Measurements from ENCODE around the gene CD7.

Gene CD7

DNA sequence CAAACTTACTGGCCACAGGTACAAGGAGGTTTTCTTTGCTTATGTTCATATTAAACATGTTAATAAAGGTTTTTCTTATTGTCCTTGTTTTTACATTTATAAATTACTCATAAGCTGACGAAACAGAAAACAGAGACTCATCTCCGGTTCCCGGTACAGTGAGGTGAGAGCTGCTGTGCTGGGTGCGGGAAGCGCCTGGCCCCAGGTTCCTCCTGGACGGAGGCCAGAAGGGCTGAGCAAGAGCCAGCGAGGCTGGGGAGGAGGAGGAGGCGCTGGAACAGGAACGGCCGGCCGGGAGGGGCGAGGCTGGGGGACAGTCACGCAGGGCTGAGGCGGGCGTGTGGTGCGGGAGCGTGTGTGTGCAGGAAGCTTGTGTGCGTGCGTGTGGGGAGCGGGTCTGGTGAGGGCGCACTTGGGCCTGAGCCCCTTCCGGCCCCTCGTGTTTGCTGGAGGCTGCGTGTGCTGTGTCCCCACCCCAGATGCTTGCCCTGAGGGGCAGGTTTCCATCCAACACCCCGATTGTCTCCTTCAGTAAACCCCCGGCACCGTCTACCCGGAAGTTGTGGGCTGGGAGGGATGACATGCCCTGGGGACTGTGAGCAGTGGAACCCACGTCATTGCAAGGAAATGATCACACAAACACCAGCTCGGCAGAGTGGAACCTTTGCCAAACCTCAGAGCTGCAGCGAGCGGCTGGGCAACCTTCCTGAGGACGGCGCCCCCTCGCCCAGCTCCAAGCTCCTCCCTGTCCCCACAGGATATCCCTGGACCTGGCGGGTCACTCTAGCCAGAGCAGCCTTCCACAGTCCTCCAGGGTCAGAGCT, 19.5 kb downstream of the CD7 start:
- no peak for DNase-seq

DNA sequence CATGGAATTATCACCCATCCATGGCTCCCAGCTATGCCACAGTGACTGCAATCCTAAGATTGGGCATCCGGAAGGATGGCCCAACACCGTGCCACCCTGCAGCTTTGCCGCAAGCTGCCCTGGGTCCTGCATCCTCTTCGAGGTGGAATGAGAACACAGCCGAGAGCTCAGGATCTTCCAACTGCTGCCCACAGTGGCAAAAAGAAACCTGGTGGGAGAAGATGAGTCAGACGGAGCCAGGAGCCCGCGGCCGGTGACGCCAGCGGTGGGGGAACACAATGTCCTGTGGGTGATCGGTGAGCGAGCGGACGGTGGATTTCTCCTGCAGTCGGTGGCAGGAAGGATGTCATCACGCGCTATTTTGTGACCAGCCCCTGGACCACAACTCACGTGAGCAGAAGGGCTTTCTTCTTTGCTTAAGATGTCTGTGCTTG, 20.1 kb downstream of the CD7 start:
- DNase-seq: no peak

DNA sequence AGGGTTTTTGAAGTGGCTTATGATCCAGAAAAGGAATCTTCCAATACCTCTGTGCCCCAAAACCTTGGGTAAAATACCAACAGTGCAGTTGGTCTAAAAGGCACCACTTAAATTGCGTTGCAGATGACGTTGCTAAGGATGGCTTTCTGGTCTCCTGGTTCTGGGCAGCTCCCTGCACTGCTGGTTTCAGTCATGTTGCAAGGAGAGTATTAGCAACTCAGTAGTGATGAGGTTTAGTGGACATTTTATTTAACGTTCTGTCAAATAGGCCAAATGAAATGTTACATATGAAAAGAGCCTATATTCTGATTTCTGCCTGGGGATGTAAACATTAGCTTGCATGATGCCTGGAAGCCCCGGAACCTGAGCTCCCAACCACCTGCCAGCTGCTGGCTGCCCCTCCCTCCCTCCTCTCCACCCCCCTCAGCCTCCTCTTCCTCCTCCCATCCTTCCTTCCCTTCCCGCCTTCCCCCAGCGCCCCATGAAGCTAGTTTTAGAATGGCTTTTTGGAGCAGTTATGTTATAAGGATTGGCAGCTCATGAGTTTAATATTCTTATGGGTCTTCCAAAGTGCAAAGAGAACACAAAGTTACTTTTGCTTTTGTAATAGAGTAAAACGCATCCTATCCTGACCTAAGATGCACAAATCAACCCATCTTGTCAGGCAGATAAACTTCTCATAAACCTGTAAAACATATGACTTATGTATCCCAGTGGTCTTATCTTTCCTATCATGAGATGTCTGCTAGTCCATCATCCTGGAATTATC, 20.7 kb downstream of the CD7 start:
- no peak for DNase-seq

DNA sequence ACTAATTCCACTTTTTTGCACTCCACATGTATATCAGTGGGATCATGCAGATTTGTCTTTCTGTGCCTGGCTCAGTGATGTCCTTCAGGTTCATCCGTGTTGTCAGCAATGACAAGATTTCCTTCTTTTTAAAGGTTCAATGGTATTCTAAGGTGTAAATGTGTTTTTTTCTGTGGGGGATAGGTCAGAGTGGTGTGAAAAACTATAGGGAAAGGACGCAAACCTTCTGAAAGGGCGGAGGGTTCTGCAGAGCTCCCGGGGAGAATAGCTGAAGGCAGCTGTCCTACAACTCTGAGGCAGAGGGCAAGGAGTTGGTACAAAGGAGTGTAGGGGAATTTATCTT, 22.0 kb downstream of the CD7 start:
- DNase-seq: no peak

DNA sequence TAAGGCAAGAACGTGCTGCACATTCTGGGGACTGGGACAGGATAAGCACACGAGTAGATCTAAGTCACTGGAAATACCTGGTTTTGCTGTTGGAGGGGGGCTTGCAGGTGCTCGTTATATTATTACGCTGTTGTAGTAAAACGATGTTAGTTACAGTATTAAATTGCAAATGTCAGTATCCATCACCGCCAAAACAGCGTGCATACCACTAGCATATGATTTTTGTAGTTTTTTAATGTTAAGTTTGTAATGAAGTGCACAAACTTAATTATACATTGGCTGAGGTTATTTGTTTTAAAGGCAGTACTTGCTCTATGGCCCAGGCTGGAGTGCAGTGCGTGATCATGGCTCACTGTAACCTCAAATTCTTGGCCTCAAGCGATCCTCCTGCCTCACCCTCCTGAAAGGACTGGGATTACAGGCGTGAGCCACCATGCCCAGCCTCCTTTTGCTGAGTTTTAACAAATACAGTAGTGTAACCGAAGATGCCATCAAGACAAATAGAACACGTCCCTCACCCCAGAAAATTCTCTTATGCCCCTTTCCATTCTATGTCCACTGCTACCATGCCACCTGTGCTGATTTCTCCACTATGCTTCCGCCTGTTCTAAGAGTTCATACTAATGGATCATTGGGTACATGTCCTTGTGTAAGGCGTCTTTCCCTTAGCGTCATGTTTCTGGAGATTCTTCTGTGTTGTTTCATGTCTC, 23.2 kb downstream of the CD7 start:
- no peak for DNase-seq

DNA sequence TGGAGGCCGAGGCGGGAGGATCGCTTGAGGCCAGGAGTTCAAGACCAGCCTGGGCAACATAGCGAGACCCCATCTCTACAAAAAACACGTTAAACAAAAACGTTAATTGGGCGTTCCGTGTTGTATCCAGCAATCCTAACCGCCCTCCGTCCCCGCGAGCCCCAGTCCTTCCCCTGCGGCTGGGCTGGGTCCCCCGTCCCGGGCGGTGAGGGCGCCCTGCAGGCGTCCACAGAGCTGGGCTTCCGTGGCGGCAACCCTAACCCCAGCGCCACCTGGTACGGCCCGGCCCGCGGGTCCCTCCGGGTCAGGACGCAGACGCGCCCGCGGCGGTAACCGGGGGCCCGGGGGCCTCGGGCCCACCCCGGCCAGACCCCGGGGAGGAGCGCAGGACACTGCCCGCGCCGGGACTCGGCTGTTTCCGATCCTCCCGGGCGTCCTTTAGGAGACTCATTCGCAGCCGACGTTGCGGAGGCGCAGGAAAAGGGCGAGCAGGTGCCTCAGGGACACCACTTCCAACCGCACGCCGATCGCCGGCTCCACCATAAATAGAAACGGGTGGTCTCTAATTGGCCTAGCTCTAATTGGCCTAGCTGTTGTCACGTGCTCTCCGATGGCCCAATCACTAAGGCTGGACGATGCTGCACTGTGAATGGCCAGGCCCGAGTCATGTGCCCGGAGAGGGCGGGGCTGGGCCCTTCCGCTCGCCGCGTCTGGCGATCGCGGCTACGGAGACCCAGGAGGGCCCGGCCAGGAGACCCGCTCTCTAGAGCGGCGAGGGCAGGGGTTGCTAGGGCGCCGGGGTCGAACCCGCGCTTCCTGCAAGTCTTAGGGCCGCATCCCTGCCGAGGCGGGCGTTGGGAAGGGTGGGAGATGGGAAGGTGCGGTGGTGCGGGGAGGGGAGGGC, 24.9 kb downstream of the CD7 start:
- DNase-seq: peak; percentile 98 to 99

DNA sequence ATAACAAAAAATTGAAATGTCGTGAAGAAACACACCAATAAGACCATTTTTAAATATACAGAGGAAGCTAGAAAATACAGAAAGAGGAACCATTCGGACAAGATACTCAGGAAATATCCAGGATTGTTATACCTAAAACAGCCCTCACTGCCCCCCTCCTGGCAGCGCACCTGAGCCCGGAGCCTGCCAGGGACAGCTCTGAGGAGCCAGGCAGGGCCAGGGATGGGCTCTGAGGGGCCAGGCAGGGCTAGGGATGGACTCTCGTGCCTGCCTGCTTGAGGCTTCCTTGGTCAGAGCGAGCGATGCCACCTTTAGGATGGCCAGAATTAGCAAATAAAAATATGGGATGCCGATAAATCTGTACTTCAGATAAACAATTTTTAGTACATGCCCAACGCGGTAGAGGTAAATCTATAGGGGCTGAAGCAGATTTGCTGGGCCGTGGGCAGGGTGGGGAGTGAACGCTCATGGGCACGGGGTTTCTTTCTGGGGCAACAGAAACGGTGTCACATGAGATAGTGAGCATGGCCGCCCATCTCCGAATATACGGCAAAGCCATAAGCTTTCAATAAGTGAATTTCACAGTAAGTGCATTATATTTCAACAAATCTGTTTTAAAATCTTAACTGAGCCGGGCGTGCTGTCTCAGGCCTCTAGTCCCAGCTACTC, 25.7 kb downstream of the CD7 start:
- DNase-seq: no peak

DNA sequence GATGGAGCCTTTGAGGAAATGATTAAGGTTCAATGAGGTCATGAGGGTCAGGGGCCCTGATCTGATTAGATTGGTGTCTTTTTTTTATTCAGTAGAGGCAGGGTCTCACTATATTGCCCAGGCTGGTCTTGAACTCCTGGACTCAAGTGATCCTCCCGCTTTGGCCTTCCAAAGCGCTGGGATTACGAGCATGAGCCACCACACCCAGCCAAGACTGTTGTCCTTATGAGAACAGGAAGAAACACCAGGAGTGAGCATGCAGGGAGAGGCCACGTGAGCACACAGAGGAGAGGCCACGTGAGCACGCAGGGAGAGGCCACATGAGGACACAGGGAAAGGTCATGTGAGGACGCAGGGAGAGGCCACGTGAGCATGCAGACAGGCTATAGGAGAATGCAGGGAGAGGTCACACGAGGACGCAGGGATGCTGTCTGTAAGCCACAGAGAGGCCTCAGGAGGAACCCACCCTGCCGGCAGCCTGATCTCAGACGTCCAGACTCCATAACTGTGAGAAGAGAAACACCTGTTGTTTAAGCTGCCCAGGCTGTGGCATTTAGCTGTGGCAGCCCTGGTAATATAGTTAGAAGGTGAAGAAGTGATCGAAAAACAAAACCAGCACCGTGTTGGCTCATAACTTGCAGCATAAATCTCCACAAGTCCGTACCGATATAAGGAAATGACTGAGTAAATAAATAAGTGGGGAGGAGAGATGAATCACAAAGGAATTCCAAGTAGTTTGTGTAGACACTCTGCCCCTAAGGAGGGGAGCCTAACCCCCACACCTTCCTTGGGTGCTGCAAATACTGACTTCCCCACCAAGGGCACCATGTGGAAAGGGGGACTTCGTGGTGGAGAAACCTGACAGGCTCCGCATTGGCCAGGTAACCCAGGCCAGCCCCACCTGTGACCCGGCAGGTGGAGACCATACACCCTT, 29.3 kb downstream of the CD7 start:
- DNase-seq: no peak

DNA sequence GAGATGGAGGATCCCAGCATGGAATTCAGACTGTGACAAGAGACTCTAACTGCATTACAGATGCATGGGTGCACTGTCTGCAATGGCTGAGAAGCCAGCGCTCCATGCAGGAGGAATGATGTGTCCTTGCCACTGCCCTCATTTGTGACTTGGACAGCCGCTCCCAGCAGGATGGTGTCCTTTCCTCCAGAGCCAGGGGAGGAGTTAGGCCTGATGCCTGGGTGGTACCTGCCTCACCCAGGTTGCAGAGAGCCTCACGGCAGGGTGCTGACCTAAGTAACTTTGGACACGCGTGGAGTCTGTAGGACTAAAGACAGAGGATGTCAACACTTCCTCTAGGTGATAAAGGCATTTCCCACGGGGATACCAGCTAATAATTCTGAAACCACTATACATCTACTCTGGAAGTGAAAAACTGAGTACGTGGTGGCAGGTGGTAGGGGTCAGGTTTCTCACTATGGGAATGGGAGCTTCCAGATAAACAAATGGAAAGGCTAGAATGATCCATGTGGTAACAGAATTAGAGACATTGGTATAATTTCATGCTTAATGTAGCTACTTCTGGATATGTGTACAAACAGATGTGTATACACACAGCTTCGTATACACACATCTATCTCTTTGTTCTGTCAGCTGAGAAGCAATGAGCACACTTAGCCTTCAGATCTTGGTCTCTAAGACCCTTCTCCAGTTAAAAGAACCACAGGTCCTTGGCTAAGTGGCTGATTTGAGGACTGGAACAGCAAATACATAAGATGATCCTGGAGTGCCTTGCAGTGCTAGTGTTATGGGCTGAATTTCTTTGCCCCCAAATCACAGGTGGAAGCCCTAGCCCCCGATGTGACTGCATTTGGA, 30.2 kb downstream of the CD7 start:
- no peak for DNase-seq

DNA sequence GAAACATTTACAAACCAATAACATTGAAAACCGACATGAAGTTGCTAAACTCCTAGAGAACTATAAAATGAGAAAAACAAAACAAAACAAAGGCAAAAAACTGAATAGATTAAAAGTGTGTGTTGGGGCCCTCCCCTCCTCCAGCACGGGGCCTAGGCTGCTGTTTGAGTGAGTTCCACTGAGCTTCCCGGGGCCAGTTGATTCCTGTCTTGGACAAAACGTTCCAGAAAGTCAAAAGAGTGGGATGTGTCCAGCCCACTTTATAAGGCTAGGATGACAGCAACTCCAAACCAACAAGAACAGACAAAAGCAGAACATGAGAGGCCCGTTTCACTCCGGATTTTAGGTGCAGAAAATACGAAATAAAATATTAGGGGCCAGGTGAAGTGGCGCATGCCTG, 32.3 kb downstream of the CD7 start:
- no peak for DNase-seq

DNA sequence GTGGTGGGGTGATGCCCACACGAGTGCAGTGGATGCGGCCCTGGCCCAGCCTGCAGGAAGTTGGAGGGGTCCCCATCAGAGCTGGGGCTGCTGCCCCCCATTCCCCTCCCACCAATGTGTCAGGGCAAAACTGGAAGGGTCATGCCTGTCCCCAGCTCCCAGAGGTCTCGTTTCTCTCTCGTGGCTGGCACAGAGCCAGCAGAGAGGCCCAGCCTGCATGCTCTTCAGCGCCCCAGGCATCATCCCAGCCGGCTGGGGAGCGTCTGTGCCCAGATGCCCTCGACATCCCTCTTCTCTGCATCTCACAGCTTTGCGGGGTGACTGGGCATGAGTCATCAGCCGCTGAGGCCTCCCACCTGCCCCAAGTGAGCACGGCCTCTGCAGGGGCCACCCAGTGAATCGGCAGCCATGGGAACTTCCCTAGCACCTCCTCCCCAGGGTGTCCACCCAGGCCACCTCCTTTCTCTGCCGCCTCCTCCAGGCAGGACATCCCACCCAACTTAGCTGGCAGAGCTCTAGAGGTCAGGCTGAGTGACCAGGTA, 34.1 kb downstream of the CD7 start:
- DNase-seq: no peak

DNA sequence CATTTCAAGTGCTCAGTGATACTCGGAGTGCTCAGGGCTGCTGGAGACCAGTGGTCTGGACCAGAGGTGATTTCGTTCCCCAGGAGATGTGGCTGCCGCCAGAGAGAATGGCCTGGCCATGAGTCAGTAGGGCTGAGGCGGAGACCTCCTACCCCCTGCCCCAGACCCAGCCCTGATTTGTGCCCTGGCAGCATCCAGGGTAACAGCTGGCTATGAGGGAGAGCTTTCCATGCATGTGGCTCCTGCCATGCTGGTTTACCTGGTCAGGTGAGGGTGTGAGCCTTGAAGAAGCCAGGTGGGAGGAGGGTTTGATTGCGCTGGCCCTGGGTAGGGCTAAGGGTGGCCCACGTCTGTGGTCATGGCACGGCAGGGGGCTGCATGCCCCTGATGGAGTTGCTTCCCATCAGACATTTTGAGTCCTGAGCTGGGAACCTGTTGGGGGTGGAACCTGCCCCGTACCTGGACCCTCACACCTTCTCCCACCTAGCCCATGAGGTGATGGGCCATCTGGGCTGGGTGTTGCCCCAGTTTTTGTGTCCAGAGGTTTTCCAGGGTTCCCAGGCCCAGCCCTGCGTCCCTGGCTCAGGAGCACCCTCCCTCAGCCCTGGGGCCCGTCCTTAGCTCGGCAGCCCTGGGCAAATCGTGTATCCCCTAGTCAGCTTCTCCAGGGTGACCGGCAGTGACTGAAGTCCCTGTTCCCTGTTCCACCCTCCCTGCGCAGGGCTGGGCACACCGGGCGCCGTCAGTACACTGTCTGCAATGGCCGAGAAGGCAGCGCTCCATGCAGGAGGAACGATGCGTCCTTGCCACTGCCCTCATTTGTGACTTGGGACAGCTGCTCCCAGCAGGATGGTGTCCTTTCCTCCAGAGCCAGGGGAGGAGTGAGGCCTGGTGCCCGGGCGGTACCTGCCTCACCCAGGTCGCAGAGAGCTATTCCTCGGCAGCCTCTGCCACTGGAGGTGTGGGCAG, 34.9 kb downstream of the CD7 start:
- no peak for DNase-seq

DNA sequence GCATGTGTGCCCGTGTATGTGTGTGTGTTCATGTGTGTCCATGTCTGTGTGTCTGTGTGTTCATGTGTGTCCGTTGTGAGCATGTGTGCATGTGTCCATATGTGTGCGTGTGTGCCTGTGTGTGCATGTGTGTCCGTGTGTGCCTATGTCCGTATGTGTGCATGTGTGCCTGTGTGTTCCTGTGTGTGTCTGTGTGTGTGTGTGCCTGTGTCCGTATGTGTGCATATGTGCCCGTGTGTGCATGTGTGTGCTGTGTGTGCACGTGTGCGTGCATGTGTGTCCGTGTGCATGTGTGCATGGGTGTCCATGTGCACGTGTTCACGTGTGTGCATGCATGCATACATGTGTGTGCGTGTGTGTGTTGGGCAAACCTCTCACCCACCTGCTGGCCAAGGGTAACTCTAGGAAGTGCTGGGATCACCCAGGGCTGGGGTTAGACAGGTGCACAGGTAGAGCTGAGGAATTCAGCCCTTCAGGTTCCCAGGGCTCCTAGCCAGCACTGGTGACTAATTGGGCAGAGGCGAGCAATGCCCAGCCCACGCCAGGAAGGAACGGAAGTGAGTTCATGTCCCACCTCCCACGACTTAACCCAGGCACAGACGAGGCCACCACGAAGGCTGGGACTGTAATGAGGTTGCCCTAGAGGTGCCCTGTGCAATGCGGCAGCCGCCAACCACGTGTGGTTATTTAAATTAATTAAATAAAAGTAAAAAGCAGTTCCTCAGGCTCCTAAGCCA, 35.7 kb downstream of the CD7 start:
- DNase-seq: no peak

DNA sequence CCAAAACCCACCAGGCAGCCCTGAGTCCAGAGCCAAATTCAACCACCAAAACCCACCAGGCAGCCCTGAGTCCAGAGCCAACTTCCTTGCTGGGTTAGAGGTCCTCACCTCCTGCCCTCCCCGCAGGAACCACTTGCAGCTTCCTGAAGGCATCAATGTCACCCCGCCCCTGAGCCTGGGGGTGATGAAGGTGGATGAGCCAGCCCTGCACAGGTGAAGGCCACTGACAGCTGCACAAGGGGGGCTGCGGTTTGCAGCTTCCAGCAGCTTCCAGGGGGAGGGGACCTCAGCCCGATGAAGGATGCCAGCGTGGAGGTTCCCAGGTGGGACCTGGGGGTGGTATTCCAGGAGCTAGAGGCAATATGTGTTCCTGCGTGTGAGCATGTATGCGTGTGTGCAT, 36.3 kb downstream of the CD7 start:
- DNase-seq: no peak

DNA sequence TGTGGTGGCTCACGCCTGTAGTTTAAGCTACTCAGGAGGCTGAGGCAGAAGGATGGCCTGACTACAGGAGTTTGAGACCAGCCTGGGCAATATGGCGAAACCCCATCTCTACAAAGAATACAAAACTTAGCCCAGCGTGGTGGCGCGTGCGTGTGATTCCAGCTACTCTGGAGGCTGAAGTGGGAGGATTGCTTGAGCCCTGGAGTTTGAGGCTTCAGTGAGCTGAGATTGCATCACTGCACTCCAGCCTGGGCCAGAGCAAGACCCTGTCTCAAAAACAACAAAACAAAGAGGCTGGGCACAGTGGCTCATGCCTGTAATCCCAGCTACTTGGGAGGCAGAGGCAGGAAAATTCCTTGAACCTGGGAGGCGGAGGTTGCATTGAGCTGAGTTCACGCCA, 36.9 kb downstream of the CD7 start:
- no peak for DNase-seq

DNA sequence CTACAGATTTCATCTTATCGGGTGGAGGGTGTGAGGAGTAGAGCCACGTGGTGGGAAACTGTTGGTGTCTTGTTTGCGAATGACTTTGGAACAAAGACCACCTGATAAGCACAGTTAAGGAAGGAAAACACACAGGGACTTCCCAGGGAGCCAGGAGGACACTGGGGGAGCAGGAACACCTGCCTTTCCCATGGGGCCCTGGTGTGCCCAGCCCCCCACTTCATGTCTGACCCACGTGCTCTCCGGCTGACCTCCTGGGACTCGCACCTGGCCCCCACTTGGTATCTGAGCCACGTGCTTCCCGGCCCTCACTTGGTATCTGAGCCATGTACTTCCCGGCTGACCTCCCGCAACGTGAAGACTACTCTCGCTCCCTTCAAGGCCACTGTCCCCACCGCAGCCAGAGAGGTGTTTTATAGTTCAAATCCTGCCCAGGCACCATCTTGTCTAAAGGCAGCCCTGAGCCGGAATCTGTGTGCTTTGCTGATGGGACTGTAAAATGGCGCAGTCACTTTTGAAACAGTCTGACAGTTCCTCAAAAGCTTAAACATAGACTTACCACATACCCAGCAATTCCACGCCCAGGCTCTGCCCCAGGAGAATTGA, 38.5 kb downstream of the CD7 start:
- no peak for DNase-seq

DNA sequence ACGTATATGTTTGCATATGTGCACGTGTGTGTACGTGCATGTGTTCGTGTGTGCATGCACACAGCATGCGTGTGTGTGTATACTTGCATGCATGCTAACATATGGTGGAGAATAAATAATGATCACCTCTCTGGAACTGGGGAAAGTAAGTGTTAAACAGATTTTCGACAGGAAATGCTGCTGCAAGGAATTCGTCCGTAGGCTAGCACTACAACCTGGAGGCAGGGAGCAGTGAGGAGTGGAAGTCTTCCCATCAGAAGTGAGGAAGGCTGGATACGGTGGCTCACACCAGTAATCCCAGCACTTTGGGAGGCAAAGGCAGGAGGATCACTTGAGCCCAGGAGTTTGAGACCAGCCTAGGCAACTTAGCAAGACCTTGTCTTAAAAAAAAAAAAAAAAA, 39.1 kb downstream of the CD7 start:
- no peak for DNase-seq

Measured in NCI-H1930 (cell line).